Esophagus squamous epithelium (tissue), 5 donors: ENCODE measurements around the gene MCHR1. TPM values are rescaled to one million over a fixed set of nuclear protein-coding genes. Genes with fewer than 3 reads are reported as not detected.
A peak's percentile ranks its signal among the peaks of the same experiment; 100 is the strongest.

Source experiments
- DNase-seq: peaks from one replicate; lab custom pipeline; 2025; lab: John Stamatoyannopoulos, UW
- H3K27ac ChIP-seq, 4 donors: fragments of 200-600 bp; sonication (generic); one replicate each; pipeline ENCODE4 v1.5.1; 2016 to 2019; ENCODE audit warnings: mild to moderate bottlenecking in 1 of 4
- H3K27me3 ChIP-seq, 4 donors: fragments of 200-600 bp; sonication (generic); 1 replicate in 3 of 4; 2 replicates in 1 of 4; pipeline versions ENCODE4 v1.5.1 to v1.6.0; 2017 to 2021; ENCODE audit warnings: antibody characterized with exemption in 1 of 4
- H3K36me3 ChIP-seq, 3 donors: fragments of 200-600 bp; sonication (generic); one replicate each; pipeline ENCODE4 v1.5.1; 2016 to 2019
- H3K4me1 ChIP-seq, 3 donors: fragments of 200-600 bp; sonication (generic); one replicate each; pipeline ENCODE4 v1.5.1; 2017 to 2019
- H3K4me3 ChIP-seq, 4 donors: fragments of 200-600 bp; sonication (generic); 1 replicate in 3 of 4; 2 replicates in 1 of 4; pipeline ENCODE4 v1.5.1; 2016 to 2019; ENCODE audit warnings: mild to moderate bottlenecking in 2 of 4, moderate library complexity in 1 of 4
- H3K9me3 ChIP-seq, 3 donors: fragments of 200-600 bp; sonication (generic); one replicate each; pipeline ENCODE4 v1.5.1; 2016 to 2019
- POLR2A ChIP-seq, 4 donors: fragments of 450-650 bp; IDR thresholded peaks; one replicate each; pipeline ENCODE4 v1.6.1; 2017; ENCODE audit warnings: antibody characterized with exemption in 4 of 4, mild to moderate bottlenecking in 4 of 4, moderate library complexity in 3 of 4
- WGBS, 2 donors: methylation state at CpG; one replicate each; pipeline ENCODE4 v1.1.5; 2018; 5-methylcytosine and 5-hydroxymethylcytosine counted together
- intact Hi-C: fragments of 100-400 bp; cut with DNase I; formaldehyde crosslinking; loops from one replicate; pipeline ENCODE4 v1.15.0; 2022
- total RNA-seq, 4 donors: library from RNA; depleted of rRNA; stranded (reverse); fragments of >200 nt; gene quantifications; one replicate each; pipeline ENCODE4 v1.1.0, GENCODE V29; 2016
- TF ChIP-seq, protein P1 (sequence below), 6 experiments: fragments of 450-650 bp in 4 of 6; fragments of 200-600 bp in 2 of 6; sonication (generic) in 2 of 6; IDR thresholded peaks; one replicate each; pipeline ENCODE4 v1.5.1; 2016 to 2019; ENCODE audit warnings: antibody characterized with exemption in 6 of 6, mild to moderate bottlenecking in 4 of 6, moderate library complexity in 4 of 6
- donor health status: DM: yes; HTN: yes; CAD: no.

The MCHR1 gene
- total RNA-seq, 4 donors from 2014 or later, result 0.56 TPM; not detected in 3

DNA sequence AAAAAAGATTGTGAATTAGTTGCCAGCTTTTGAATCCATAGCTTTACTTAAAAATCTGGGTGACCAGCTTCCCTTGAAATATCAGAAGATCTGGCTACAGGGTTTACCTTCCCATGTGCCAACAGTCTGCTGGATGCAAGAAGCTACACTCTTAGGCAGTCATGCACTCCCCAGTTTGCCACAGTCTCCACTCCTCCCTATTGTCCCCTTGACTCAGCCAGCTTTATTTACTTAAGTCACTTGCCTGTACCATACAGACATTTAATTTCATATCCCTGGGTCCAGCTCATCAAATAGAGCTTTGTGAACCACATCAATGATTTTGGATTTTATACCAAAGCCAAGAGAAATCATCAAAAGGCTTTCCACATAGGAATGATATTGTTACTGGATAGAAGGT lies 12.2 kb downstream of the MCHR1 start:
- peaks cover 0 to 44% (median 18%) of the 10 kb centered on the region in 3 donors for H3K4me1 ChIP-seq
- no peak for DNase-seq
- no peaks in the 10 kb centered on the region for H3K9me3 ChIP-seq
- H3K27ac ChIP-seq, result no peak overlapping the region
- H3K4me3 ChIP-seq, result no peak overlapping the region
- no peak for TF ChIP-seq POLR2A (IDR thresholded peaks at IDR 0.05)
- TF ChIP-seq, protein P1, sequence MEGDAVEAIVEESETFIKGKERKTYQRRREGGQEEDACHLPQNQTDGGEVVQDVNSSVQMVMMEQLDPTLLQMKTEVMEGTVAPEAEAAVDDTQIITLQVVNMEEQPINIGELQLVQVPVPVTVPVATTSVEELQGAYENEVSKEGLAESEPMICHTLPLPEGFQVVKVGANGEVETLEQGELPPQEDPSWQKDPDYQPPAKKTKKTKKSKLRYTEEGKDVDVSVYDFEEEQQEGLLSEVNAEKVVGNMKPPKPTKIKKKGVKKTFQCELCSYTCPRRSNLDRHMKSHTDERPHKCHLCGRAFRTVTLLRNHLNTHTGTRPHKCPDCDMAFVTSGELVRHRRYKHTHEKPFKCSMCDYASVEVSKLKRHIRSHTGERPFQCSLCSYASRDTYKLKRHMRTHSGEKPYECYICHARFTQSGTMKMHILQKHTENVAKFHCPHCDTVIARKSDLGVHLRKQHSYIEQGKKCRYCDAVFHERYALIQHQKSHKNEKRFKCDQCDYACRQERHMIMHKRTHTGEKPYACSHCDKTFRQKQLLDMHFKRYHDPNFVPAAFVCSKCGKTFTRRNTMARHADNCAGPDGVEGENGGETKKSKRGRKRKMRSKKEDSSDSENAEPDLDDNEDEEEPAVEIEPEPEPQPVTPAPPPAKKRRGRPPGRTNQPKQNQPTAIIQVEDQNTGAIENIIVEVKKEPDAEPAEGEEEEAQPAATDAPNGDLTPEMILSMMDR (IDR thresholded peaks at IDR 0.05), result no peak
- peaks cover 0 to under 1% (median 0%) of the 10 kb centered on the region in 4 donors for H3K27me3 ChIP-seq
- H3K36me3 ChIP-seq, result no peaks in the 10 kb centered on the region
- intact Hi-C loops, result no loop called here

GRCh38 chr22:40694411-40694810 lies 15.1 kb downstream of the MCHR1 start:
- no peaks in the 10 kb centered on the region for H3K36me3 ChIP-seq
- DNase-seq, result no peak
- 21 to 25% methylated on average over 6 to 7 of the region's 7 CpGs for WGBS, 2 donors
- no peak for TF ChIP-seq POLR2A (IDR thresholded peaks at IDR 0.05)
- TF ChIP-seq, protein P1 (IDR thresholded peaks at IDR 0.05), result no peak
- intact Hi-C loops, result no loop called here
- H3K27me3 ChIP-seq, result peaks cover 0 to 7% (median 0%) of the 10 kb centered on the region in 4 donors
- peak overlapping the region in 3 of 4 donors; percentile 6 to 49 (median 39) for H3K27ac ChIP-seq
- peaks cover 0 to 44% (median 18%) of the 10 kb centered on the region in 3 donors for H3K4me1 ChIP-seq
- no peak overlapping the region for H3K4me3 ChIP-seq
- no peaks in the 10 kb centered on the region for H3K9me3 ChIP-seq

GRCh38 chr22:40701274-40701673 lies 22.0 kb downstream of the MCHR1 start:
- DNase-seq, result no peak
- peaks cover 0 to 7% (median 0%) of the 10 kb centered on the region in 4 donors for H3K27me3 ChIP-seq
- no peaks in the 10 kb centered on the region for H3K9me3 ChIP-seq
- intact Hi-C loops, result no loop called here
- no peak overlapping the region for H3K4me3 ChIP-seq
- H3K27ac ChIP-seq, result no peak overlapping the region
- H3K4me1 ChIP-seq, result peaks cover 0 to 9% (median 3%) of the 10 kb centered on the region in 3 donors
- WGBS, 2 donors, result 59 to 65% methylated on average over 7 of the region's 7 CpGs
- no peak for TF ChIP-seq POLR2A (IDR thresholded peaks at IDR 0.05)
- TF ChIP-seq, protein P1 (IDR thresholded peaks at IDR 0.05), result no peak
- no peaks in the 10 kb centered on the region for H3K36me3 ChIP-seq

DNA sequence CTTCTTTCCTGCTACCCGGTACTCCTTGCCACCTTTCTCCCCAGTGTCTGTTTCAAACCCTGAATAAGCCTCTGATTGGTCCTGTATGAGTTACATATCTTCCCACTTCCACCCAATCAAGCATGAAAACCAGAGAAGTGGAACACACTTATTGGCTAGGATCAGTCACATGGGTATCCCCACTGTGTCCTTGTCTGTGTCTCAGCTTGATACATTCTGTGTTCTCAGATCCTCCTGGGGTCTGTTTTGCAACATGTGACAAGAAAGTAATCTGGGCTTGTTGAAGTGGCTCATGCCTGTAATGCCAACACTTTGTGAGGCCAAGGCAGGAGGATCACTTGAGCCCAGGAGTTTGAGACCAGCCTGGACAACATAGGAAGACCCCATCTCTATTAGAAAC lies 23.9 kb downstream of the MCHR1 start:
- intact Hi-C loops, result no loop called here
- DNase-seq, result no peak
- TF ChIP-seq, protein P1 (IDR thresholded peaks at IDR 0.05), result no peak
- TF ChIP-seq POLR2A (IDR thresholded peaks at IDR 0.05), result no peak
- Histone ChIP-seq H3K4me3 (no peak overlapping the region), H3K36me3 (no peaks in the 10 kb centered on the region), H3K27ac (no peak overlapping the region), H3K4me1 (peaks cover 0 to 7% (median 3%) of the 10 kb centered on the region in 3 donors), H3K27me3 (no peaks in the 10 kb centered on the region), H3K9me3 (peaks cover 0 to 3% (median 0%) of the 10 kb centered on the region in 3 donors)
- 75 to 88% methylated on average over 1 of the region's 1 CpG for WGBS, 2 donors

GRCh38 chr22:40703736-40704135 lies 24.5 kb downstream of the MCHR1 start:
- Histone ChIP-seq H3K9me3 (peaks cover 0 to 3% (median 0%) of the 10 kb centered on the region in 3 donors), H3K27me3 (no peaks in the 10 kb centered on the region), H3K27ac (no peak overlapping the region), H3K4me3 (no peak overlapping the region), H3K36me3 (no peaks in the 10 kb centered on the region), H3K4me1 (peaks cover 0 to 7% (median 3%) of the 10 kb centered on the region in 3 donors)
- TF ChIP-seq, protein P1 (IDR thresholded peaks at IDR 0.05), result no peak
- TF ChIP-seq POLR2A (IDR thresholded peaks at IDR 0.05), result no peak
- intact Hi-C loops, result no loop called here
- no peak for DNase-seq
- 65 to 72% methylated on average over 2 to 4 of the region's 5 CpGs for WGBS, 2 donors
